Liver (tissue), 3 donors: ENCODE measurements around the gene ZFYVE28.

Experiments
- CTCF ChIP-seq: fragments of 150-350 bp; IDR thresholded peaks from 2 replicates; pipeline ENCODE4 v1.5.1; 2017; ENCODE audit warnings: improper control_type of control experiment, low read depth, low read length; ENCODE audit not compliant: missing input control
- HNF4G ChIP-seq: IDR thresholded peaks from 2 replicates; pipeline ENCODE4 v1.6.1; 2016; ENCODE audit warnings: antibody characterized with exemption
- JUND ChIP-seq, 2 donors: IDR thresholded peaks; 2 replicates each; pipeline ENCODE4 v1.6.1; 2016; ENCODE audit warnings: antibody characterized with exemption in 2 of 2
- MAX ChIP-seq: IDR thresholded peaks from 2 replicates; pipeline ENCODE4 v1.6.1; 2016; ENCODE audit warnings: antibody characterized with exemption
- RAD21 ChIP-seq, 2 donors: IDR thresholded peaks; 2 replicates each; pipeline ENCODE4 v1.6.1; 2016; ENCODE audit warnings: antibody characterized with exemption in 2 of 2, mild to moderate bottlenecking in 2 of 2
- RXRA ChIP-seq, 2 donors: IDR thresholded peaks; 2 replicates each; pipeline ENCODE4 v1.6.1; 2017 to 2018; ENCODE audit warnings: antibody characterized with exemption in 2 of 2, mild to moderate bottlenecking in 1 of 2
- YY1 ChIP-seq: IDR thresholded peaks from 2 replicates; pipeline ENCODE4 v1.6.1; 2016; ENCODE audit warnings: antibody characterized with exemption, mild to moderate bottlenecking
- ZBTB33 ChIP-seq: IDR thresholded peaks from 2 replicates; pipeline ENCODE4 v1.6.1; 2016; ENCODE audit warnings: antibody characterized with exemption
- donor health status: healthy.
- donor health status: healthy.

- TF ChIP-seq CTCF: no peak
- no peak for TF ChIP-seq YY1
- no peak for TF ChIP-seq MAX
- no peak for TF ChIP-seq ZBTB33
- TF ChIP-seq HNF4G: no peak
- TF ChIP-seq JUND (IDR thresholded peaks at IDR 0.05): no peak
- no peak for TF ChIP-seq RAD21 (IDR thresholded peaks at IDR 0.05)
- no peak for TF ChIP-seq RXRA (IDR thresholded peaks at IDR 0.05)
These were observed 52.6 kb downstream of the ZFYVE28 start for GRCh38 chr4:2365913-2366210.
